Panc1 (cell line): ENCODE measurements around the gene LAMA1.

Source experiments
- CTCF ChIP-seq: fragments of 450-650 bp; IDR thresholded peaks from 2 replicates; pipeline ENCODE4 v1.5.1; 2017; ENCODE audit warnings: mild to moderate bottlenecking
- POLR2AphosphoS5 ChIP-seq: IDR thresholded peaks from 2 replicates; pipeline ENCODE4 v1.6.1; 2012; ENCODE audit warnings: mild to moderate bottlenecking, low read depth, low read length, moderate library complexity
- REST ChIP-seq, 2 experiments: IDR thresholded peaks; 2 replicates each; pipeline ENCODE4 v1.6.1; 2011 to 2012; ENCODE audit warnings: low read depth in 2 of 2, control low read depth in 1 of 2, low read length in 1 of 2, mild to moderate bottlenecking in 1 of 2, moderate library complexity in 1 of 2; ENCODE audit not compliant: insufficient read depth in 1 of 2
- SIN3A ChIP-seq: IDR thresholded peaks from 2 replicates; pipeline ENCODE4 v1.6.1; 2012; ENCODE audit warnings: low read depth, mild to moderate bottlenecking, low read length, moderate library complexity, borderline replicate concordance; ENCODE audit not compliant: insufficient read depth

- TF ChIP-seq POLR2AphosphoS5 (no peak), CTCF (no peak), REST (IDR thresholded peaks at IDR 0.05; ENCODE audit: insufficient read depth in 1 of 2, low read depth in 2 of 2, low read length in 1 of 2) (no peak), SIN3A (no peak)
Measured at GRCh38 chr18:6939972-6940371, 177.6 kb downstream of the LAMA1 start.
